ENCODE measurements around the gene ZNF213.
"Not testable (repeated sequence)": the region's sequence is repeated elsewhere in the genome, so short reads cannot be mapped to it uniquely, and the experiment has no call there.

ZNF213 gene

DNA sequence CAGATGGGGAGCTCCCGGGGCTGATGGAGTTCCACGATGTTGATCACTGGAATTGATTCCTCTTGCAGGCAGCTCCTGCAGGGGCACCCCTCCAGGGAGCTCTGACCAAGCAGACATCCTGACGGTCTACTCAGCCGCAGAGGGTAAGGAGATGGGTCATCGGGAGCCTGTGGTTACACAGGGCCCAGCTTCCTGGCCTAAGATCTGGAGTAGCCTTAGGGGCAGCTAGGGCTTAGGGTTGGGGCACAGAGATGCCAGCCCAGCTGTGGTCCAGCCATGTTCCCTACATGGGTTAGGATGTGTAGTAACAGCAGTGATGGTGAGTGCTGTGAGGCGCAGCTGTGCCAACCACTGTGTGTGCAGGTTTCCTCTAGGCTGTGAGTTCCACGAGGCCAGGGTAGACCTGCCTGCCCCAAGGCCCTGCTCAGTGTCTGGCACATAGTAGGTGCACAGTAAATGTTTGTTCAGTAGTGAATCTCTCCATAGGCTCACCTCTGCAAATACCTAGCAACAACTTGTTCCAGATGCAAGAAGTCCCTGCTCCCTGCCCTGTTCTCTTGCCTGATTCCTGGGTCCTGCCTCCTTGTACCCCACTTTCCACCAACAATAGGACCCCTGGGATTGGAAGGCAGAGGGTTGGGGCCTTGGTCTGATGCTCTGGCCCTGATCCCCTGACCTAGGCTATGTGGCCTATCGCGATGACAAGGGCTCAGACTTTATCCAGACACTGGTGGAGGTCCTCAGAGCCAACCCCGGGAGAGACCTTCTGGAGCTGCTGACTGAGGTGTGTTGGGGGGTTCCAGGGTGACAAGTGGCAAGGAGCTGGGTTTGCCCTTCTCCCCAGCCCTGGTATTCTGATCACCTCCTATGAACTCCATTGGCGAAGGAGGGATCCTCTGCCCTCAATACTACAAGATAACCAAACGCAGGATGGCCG, 13.7 kb downstream of the ZNF213 start:
- no peak for DNase-seq (ENCODE audit: low read depth)

DNA sequence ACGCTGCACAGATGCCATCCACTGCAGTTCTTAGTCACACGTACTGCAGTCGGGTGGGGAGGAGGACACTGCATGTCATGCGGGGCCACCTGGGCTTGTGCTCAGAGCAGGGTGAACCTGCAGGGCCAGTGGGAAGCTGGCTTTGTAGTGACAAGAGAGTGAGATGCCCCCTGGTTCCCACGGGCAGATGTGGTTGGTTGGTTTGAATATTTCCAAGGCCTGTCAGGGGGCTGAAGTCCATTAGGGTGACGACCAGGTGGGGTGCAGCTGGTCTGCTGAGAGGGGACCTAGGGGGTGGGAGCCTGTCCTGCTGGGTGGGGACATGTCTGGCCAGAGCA, 14.3 kb downstream of the ZNF213 start:
- no peak for DNase-seq (ENCODE audit: low read depth)

DNA sequence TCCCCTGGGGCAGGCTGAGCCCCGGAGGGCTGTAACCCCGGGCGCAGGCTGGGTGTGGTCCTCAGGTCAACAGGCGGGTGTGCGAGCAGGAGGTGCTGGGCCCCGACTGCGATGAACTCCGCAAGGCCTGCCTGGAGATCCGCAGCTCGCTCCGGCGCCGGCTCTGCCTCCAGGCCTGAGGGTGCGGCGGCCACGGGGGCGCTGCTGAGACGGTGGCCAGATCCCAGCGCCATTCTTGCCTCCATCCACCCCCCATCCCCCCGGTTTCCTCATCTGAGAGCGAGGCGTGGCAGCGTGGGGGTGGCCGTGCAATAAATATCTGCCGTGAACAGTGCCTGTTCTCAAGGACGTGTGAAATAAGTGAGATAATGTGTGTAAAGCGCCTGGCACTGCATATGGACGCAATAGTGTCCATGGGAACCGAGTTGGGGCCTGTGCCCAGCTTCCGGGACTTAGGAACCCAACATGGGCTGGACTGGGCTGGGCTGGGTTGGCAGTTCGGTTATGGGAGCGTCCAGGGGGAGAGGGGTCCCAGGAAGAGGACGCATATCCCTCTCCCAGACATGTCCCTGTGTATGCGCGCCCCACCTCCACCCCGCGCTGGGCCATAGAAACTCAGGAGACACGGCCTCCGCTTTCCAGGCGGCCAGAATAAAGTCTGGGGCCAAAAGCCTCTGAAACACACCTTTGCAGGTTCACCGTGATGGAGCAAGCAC, 15.0 kb downstream of the ZNF213 start:
- no peak for DNase-seq (ENCODE audit: low read depth)

DNA sequence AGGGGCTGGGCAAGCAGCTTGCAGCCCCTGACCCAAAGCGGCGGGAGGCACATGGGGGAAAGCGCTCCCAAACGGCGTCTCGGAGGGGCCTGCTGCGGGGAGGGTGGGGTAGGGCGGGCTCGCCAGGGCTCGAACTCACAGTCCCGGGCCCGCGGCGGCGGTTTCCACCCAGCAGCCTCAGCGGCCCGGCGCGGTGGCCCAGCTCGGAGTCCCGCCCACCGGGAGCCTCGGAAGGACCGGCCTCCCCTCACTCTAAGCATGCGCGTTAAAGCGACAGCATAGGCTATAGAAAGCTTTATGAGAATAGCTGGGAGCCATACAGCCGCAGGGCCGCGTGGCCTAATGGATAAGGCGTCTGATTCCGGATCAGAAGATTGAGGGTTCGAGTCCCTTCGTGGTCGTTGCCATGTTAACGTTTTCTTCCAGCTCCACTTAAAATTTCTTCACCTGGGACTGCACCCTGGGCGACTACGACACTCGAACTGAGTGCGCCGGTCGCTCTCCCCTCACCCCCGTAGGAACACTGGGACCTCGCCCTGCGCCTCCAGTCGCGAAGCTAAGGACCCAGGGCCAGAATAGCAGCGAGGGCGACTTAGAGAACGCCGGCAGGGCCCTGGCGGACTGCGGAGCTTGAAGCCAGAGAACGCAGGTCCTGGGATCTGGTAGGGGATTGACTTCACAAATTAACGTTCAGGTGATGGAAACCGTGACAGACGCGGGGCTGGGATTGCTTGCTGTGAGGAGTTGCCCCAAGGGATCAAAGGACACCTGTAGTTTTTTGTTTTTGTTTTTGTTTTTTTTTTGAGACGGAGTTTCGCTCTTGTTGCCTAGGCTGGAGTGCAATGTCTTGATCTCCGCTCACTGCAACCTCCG, 15.8 kb downstream of the ZNF213 start:
- DNase-seq (ENCODE audit: low read depth): peak; percentile 94

DNA sequence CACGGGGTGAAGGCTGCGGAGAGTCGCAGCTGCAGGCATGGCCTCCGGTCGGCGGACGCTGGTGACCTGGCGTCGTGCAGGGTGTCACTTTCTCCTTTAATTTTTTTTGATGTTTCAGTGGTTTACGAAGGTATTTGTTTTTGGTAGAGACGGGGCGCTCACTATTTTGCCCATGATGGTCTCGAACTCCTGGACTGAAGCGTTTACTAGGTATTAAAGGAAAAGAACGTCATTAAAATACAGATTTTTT, 17.1 kb downstream of the ZNF213 start:
- DNase-seq (ENCODE audit: low read depth): no peak

DNA sequence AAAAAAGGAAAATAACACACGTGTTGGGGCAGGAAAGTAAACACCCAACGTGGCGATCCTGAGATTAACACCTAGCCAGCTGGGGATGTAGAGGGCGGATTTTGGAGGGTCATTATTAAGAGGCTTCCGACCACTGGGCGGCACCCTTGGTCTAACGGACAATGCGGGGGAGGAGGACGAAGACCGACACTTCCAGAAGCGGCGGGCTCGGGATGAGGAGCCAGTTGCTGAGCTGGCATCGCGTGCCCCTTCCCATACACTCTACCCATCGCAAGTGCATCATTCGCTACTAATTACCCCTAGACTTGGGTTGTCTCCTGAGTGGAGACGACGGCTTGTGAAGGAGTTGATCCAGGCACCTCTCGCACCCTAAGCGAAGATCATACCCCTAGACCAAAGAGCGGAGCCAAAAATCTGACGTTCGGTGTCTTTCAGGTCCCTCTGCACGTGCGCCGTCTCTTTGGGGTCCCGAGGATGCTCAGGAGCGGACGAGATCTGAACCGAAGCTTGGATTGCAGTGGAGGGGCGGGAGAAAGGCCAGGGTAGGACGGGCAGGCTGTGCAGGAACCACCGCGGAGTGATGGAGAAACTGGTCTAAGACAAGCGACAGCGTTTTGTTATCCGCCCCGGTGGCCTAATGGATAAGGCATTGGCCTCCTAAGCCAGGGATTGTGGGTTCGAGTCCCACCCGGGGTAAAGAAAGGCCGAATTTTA, 17.6 kb downstream of the ZNF213 start:
- peak; percentile 69 for DNase-seq (ENCODE audit: low read depth)

DNA sequence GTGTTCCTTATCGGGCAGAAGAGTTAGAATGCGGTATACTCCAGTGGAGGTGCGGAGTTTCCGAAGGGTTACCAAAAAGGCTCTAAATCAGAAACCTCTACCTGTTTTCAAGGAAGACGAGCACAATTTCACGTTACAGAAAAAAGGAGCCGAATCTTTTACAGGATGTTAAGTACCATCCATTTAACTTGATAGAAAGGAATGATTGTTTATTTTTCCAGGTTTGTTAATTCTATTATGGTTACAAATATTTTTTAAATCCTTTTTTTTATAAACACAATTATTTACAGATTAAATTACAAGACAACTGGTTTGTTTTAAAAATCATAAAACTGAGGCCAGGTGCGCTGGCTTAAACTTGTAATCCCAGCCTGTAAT, 18.2 kb downstream of the ZNF213 start:
- no peak for DNase-seq (ENCODE audit: low read depth)

DNA sequence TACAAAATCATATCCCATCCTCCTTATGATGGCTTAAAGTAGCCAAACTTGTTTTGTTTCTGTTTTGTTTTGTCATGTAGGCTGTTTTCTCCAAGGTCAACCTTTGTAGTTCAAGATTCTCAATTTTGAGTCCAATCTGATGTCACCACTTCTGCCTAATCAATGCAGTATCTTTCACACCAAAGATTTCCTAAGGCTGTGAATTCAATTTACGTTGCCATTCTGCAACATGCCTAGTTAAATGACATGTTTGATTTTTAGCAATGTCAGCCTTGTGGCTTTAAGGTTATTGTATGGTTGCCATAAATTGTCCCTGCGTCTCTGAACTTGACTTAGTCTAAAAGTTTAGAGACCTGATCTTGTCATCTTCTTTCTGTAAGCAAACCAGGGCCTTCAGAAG, 20.4 kb downstream of the ZNF213 start:
- no peak for DNase-seq (ENCODE audit: low read depth)

DNA sequence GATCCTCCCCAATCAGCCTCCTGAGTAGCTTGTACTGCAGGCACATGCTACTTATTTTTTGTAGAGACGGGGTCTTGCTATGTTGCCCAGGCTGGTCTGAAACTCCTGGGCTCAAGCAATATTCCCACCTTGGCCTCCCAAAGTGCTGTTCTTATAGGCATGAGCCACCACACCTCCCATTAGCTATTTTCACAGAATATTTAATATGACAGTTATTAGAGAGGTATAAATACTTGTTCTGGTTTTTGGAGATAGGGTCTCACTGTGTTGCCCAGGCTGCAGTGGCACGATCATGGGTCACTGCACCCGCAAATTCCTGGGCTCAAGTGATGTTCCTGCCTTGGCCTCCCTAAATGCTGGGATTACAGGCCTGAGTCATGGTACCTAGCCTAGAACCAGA, 21.1 kb downstream of the ZNF213 start:
- DNase-seq (ENCODE audit: low read depth): no peak

DNA sequence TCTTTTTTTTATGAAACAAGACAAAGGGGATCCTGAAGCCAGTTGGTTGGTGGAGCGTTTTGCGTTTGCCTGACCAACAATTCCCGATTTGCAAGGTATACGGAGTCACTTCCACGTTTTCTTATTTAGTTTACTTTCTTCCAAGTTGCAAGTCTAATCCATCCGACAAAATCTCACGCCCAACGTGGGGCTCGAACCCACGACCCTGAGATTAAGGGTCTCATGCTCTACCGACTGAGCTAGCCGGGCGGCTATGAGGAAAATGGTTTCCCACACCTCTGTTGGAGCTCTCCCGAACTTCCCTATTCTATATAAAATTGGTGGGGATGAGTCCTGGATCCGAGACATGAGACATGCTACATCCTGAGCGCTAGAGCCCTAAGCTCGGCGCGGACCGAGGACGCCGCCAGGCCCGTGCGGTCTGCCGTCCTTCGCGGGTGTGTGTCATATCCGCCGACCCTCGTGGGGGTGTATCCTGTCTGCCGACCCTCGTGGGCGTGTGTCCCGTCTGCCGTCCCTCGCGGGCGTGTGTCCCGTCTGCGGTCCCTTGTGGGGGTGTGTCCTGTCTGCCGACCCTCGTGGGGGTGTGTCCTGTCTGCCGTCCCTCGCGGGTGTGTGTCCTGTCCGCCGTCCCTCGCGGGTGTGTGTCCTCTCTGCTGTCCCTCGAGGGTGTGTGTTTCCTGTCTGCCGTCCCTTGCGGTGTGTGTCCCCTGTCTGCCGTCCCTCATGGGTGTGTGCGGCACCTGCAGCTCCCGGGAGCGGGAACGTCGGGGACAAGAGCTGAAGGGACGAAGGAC, 22.6 kb downstream of the ZNF213 start:
- no peak for DNase-seq (ENCODE audit: low read depth)

DNA sequence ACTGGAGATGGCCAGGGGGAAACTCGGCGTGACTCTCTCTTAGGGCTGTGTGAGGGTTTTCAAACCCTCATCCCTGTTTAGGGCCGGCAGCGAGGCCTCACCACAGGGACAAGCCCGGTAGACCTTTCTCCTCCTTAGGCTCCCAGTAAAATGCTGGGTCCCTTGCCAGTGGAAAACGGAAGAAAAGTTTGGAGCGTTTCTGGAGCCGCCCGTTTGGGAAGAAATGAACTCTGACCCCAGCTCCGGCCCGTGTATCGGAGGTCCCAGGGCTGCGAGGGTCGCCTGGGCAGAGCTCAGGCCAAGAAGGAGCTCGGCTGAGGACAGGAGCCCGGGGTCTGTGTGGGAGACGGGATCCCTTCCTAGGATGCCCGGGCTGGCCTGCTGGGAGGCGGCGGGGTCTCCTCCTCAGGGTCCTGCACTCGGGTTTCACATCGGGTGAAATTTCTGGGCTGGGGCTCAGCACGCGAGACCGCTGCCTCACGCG, 23.2 kb downstream of the ZNF213 start:
- DNase-seq (ENCODE audit: low read depth): no peak

DNA sequence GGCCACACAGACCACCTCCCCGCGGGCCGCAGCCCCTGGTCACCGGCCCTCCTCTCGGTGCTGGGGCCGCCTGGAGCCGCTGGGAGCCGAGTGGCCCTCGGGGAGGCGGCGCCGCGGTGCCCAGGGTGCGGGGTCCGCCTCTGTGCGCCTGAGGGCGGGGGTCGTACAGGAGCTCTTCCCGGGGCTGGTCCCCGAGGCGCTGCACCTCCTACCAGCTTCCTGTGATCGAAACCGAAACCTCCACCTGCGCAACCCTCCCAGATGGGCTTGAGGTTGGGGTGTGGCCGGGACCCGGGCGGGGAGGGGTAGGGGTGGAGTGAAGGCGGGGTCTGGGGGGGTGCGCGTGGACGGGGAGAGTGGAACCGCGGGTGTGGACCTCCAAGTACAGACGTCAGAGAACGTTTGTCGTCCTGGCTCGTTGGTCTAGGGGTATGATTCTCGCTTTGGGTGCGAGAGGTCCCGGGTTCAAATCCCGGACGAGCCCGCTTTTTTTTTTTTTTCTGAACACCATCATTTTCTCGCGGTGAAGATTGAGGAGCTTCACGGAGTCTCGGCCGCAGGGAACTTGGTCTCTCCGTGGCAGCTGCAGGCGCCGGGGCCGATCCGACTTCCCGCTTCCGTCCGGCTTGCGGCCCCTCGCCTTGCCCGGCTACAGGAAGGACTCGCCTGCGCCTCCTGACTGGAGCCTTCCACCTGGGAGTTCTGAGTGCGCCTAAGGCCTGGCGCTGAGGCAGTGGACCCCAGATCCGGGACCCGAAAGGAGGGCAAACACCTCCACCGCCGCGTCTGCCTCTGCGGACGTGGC, 23.9 kb downstream of the ZNF213 start:
- peak; percentile 92 for DNase-seq (ENCODE audit: low read depth)

DNA sequence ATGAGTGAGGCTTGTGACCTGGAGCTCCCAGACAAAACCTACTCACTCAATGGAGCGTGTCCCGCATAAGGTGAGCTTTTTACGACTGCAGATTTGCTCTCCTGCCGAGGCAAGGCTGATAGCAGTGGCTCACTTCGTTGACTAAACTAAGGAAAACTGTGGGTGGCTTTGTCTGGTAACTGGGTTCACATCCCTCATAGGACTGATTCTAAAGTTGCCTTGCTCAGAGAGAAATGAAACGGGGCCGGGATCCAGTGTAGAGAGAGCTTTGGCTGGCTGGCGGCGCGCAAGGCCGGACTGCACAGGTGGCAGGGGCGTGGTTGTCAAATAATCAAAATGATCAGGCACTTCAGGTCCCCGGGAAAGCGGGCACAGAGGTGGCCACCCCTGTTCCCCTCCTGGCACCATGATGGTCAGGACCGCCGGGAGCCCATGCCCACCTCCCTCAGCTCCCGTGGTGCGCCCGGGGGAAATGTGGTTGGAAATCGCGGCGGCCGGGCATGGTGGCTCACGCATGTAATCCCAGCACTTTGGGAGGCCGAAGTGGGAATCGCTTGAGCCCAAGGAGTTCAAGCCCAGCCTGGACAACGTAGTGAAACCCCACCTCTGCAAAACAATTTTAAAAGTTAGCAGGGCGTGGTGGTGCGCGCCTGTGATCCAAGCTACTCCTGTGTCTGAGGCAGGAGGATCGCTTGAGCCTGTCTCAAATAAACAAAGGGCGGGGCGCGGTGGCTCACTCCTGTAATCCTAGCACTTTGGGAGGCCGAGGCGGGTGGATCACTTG, 26.6 kb downstream of the ZNF213 start:
- DNase-seq (ENCODE audit: low read depth): no peak

DNA sequence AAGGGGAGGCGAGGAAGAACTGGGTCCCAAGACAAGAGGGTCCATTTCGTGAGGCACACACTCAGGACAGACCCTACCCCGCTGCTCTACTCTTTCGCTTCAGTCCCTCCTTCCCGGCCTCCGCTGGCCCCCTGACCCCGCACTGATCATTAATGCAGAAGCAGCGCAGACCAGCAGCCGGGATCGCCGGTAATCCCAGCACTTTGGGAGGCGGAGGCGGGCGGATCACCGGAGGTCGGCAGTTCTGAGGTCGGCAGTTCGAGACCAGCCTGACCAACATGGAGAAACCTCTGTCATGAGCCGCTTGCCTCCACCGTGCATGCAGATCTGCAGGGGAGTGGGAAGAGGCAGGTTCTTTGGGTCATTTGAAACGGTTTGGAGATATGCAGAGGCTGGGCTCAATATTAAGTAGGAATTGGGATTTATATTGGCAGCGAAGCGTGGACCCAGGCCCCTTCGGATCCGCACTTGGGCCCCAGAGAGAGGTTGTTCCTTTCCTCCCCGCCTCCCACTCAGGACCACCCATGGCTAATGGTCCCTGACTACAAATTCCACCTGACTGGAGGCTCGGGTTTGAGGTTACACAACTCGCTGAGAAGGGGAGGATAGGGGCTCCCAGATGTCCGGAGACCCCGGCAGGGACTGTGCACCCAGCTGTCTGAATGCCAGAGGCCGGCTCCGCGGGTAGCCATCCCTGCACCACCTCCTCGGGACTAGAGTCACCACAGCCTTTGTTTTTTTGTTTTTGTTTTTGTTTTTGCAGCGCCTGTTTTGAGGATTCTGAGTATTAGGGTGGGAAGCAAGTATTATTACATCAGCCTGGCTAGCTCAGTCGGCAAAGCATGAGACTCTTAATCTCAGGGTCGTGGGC, 29.5 kb downstream of the ZNF213 start:
- no peak for DNase-seq (ENCODE audit: low read depth)

DNA sequence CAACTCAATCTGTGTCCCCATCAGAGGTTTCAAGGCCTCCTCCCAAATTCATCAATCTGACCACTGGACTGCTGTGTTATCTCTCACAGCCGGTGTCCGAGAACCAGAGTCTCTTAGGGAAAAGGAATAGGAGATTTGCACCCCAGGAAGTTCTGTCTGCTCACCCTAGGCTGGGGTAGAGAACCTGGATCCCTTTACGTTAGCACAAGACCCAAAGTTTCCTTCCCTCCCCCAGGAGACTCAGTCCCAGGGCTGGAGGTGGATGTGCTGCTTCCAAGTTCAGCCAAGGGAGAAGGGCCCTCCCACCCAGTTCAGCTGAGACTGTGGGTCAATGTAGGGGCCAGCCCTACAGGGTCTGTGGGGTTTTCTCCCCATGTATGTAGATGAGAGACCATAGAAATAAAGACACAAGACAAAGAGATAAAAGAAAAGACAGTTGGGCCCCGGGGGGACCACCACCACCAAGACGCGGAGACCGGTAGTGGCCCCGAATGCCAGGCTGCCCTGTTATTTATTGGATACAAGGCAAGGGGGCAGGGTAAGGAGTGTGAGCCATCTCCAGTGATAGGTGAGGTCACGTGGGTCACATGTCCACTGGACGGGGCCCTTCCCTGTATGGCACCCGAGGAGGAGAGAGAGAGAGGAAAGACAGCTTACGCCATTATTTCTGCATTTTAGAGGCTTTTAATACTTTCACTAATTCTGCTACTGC, 30.4 kb downstream of the ZNF213 start:
- no peak for DNase-seq (ENCODE audit: low read depth)

DNA sequence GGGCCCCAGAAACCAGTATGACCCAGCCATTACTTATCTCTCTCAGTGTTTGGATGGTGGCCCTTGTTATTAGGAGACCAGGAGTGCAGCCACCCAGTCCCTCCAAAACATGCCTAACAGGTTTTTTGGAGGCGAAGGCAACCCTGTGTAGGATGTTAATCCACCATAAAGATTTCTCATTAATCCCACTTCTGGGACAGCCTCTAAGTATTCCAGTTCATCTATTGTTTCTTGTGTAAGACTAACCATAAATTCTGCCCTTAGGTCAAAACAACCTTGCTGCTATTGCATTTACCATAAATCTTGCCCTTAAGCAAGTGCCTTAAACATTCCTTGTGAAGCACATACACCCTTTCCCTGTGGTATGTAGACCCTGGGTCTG, 31.7 kb downstream of the ZNF213 start:
- DNase-seq (ENCODE audit: low read depth): no peak

DNA sequence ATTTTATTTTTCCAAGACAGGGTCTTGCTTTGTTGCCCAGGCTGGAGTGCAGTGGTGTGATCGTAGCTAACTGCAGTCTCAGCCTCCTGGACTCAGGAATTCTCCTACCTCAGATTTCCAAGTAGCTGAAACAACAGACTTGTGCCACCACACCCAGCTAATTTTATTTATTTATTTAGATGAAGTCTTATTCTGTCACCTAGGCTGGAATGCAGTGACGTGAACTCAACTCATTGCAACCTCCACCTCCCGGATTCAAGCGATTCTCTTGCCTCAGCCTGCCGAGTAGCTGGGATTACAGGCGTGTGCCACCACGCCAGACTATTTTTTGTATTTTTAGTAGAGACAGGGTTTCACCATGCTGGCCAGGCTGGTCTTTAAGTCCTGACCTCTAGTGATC, 33.9 kb downstream of the ZNF213 start:
- not testable (repeated sequence) for DNase-seq (ENCODE audit: low read depth)

Measured in stimulated activated CD4-positive, alpha-beta T cell treated with anti-CD3 and anti-CD28 coated beads, Interleukin-2, amount 100 ng/mL, for 4 hours (primary cell).